SK-N-SH (cell line): Measurements from ENCODE around the gene ICE1.

Experiments used
- CHD2 ChIP-seq: fragments of 150-350 bp; IDR thresholded peaks from 2 replicates; pipeline ENCODE4 v1.6.1; 2018; ENCODE audit warnings: low read length; ENCODE audit not compliant: partially characterized antibody
- MXI1 ChIP-seq: IDR thresholded peaks from 2 replicates; pipeline ENCODE4 v1.6.1; 2012; ENCODE audit warnings: mild to moderate bottlenecking, low read depth, low read length, improper control_type of control experiment
- NRF1 ChIP-seq: IDR thresholded peaks from 2 replicates; pipeline ENCODE4 v1.6.1; 2012; ENCODE audit warnings: low read depth, mild to moderate bottlenecking, low read length
- POLR2AphosphoS5 ChIP-seq: IDR thresholded peaks from 2 replicates; pipeline ENCODE4 v1.6.1; 2012; ENCODE audit warnings: low read depth, low read length
- RCOR1 ChIP-seq: fragments of 150-350 bp; IDR thresholded peaks from 2 replicates; pipeline ENCODE4 v1.6.1; 2017; ENCODE audit warnings: antibody characterized with exemption, low read length
- RFX5 ChIP-seq: IDR thresholded peaks from 2 replicates; pipeline ENCODE4 v1.6.1; 2012; ENCODE audit warnings: mild to moderate bottlenecking, improper control_type of control experiment, low read length
- SIN3A ChIP-seq: IDR thresholded peaks from 2 replicates; pipeline ENCODE4 v1.6.1; 2012; ENCODE audit warnings: low read depth, mild to moderate bottlenecking, low read length, moderate library complexity, borderline replicate concordance
- TAF1 ChIP-seq: IDR thresholded peaks from 2 replicates; pipeline ENCODE4 v1.6.1; 2012; ENCODE audit warnings: low read depth, mild to moderate bottlenecking, low read length, moderate library complexity, borderline replicate concordance
- TF ChIP-seq, protein P1 (sequence below): fragments of 200-600 bp; sonication (generic); IDR thresholded peaks from 2 replicates; pipeline ENCODE4 v1.6.1; 2017; ENCODE audit warnings: antibody characterized with exemption, mild to moderate bottlenecking, moderate library complexity
- TF ChIP-seq, protein P2 (sequence below): IDR thresholded peaks from 2 replicates; pipeline ENCODE4 v1.4.0; 2012; ENCODE audit warnings: low read depth, borderline replicate concordance

DNA sequence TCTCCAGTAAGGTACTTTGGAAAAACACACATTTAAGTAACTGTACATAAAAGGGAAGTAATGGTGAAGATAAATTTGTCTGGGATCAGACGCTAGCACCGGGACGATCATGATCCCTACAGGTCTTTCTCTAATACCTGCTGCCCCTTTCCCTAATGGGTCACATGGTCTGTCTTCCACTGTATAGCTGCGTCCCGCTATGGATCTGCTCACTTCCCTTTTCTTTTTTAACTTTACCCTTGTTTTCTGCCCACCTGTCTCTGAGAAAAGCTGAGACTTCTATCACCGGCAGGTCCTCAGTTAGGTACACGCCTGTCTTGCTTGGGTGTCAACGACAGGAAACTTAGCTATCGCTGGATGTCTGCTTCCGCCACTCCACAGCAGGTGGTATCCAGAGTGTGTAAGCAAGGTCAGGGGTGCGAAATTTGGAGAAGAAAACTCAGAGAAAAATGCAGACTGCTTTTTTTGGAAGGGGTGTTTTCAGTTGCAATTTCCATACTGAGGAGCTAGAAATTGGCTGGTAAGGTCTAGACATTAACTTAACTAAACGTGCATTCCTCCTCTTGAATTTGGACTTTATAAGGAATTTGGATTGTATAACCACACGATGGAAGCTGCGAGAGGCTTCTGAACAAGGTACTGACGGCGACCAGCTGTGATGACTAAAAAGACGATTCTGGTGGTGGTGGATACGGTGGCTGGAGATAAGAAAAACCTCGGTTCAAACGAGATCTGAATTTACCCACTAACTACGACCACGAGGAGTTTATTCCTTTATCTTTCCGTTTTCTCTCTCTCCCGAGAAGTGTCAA lies 1.1 kb upstream of the ICE1 start:
- TF ChIP-seq TAF1 (no peak), RCOR1 (no peak), RFX5 (no peak), NRF1 (no peak), CHD2 (no peak), SIN3A (no peak), POLR2AphosphoS5 (no peak), MXI1 (no peak)
- TF ChIP-seq, protein P1, sequence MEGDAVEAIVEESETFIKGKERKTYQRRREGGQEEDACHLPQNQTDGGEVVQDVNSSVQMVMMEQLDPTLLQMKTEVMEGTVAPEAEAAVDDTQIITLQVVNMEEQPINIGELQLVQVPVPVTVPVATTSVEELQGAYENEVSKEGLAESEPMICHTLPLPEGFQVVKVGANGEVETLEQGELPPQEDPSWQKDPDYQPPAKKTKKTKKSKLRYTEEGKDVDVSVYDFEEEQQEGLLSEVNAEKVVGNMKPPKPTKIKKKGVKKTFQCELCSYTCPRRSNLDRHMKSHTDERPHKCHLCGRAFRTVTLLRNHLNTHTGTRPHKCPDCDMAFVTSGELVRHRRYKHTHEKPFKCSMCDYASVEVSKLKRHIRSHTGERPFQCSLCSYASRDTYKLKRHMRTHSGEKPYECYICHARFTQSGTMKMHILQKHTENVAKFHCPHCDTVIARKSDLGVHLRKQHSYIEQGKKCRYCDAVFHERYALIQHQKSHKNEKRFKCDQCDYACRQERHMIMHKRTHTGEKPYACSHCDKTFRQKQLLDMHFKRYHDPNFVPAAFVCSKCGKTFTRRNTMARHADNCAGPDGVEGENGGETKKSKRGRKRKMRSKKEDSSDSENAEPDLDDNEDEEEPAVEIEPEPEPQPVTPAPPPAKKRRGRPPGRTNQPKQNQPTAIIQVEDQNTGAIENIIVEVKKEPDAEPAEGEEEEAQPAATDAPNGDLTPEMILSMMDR = no peak
- TF ChIP-seq, protein P2, sequence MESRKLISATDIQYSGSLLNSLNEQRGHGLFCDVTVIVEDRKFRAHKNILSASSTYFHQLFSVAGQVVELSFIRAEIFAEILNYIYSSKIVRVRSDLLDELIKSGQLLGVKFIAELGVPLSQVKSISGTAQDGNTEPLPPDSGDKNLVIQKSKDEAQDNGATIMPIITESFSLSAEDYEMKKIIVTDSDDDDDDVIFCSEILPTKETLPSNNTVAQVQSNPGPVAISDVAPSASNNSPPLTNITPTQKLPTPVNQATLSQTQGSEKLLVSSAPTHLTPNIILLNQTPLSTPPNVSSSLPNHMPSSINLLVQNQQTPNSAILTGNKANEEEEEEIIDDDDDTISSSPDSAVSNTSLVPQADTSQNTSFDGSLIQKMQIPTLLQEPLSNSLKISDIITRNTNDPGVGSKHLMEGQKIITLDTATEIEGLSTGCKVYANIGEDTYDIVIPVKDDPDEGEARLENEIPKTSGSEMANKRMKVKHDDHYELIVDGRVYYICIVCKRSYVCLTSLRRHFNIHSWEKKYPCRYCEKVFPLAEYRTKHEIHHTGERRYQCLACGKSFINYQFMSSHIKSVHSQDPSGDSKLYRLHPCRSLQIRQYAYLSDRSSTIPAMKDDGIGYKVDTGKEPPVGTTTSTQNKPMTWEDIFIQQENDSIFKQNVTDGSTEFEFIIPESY = no peak
